GM06990 (cell line): ENCODE measurements around the gene ATP6V0C.

Experiments
- DNase-seq: peaks from one replicate; pipeline ENCODE4 v3.0.0-alpha.2; 2011; ENCODE audit not compliant: insufficient read length; ENCODE audit errors: extremely low read depth
- H3K27me3 ChIP-seq: replicated peaks from 2 replicates; pipeline ENCODE4 v1.6.0; 2011; ENCODE audit warnings: low read length; ENCODE audit not compliant: control insufficient read depth, insufficient read depth
- H3K36me3 ChIP-seq: 2 replicates; pipeline ENCODE4 v1.5.1; 2011; ENCODE audit warnings: low read length; ENCODE audit not compliant: control insufficient read depth, insufficient read depth
- H3K4me3 ChIP-seq: replicated peaks from 2 replicates; pipeline ENCODE4 v1.5.1; 2011; ENCODE audit warnings: low read depth, mild to moderate bottlenecking, control low read depth, low read length
- TF ChIP-seq, protein P1 (sequence below): IDR thresholded peaks from 2 replicates; pipeline ENCODE4 v1.5.1; 2011; ENCODE audit warnings: low read length, control low read depth, mild to moderate bottlenecking, inconsistent platforms; ENCODE audit not compliant: insufficient read depth, poor library complexity, severe bottlenecking

Gene ATP6V0C

GRCh38 chr16:2508722-2509400 lies 4.9 kb upstream of the ATP6V0C start:
- H3K27me3 ChIP-seq: no peaks in the 10 kb centered on the region
- no peaks in the 10 kb centered on the region for H3K36me3 ChIP-seq
- H3K4me3 ChIP-seq: no peak overlapping the region
- no peak for DNase-seq
- TF ChIP-seq, protein P1, sequence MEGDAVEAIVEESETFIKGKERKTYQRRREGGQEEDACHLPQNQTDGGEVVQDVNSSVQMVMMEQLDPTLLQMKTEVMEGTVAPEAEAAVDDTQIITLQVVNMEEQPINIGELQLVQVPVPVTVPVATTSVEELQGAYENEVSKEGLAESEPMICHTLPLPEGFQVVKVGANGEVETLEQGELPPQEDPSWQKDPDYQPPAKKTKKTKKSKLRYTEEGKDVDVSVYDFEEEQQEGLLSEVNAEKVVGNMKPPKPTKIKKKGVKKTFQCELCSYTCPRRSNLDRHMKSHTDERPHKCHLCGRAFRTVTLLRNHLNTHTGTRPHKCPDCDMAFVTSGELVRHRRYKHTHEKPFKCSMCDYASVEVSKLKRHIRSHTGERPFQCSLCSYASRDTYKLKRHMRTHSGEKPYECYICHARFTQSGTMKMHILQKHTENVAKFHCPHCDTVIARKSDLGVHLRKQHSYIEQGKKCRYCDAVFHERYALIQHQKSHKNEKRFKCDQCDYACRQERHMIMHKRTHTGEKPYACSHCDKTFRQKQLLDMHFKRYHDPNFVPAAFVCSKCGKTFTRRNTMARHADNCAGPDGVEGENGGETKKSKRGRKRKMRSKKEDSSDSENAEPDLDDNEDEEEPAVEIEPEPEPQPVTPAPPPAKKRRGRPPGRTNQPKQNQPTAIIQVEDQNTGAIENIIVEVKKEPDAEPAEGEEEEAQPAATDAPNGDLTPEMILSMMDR: no peak

DNA sequence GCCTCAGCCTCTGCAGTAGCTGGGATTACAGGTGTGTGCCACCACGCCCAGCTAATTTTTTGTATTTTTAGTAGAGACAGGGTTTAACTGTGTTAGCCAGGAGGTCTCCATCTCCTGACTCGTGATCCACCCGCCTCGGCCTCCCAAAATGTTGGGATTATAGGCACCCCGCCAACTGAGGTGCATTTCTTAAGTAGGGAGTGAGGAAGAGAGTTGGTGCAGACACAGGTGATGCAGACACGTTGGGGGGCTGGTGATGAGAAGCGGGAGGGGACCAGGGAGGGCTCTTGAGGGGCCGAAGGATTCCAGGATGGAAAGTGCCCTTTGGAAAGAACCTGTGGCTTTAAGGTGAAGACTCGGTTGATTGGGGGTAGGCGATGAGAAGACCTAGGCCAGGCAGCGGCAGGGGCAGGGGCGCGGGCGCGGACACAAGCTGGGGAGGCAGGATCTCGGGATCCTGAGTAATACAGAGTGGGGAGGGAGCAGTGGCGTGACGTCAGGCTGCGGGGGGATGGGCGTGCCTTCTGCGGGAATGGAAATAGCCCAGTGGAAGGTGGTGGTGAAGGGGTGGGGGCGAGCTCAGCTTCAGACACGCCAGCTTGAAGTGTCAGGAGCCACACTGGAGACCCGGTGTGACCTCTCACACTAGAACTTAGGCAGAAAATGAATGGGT lies 2.5 kb upstream of the ATP6V0C start:
- no peaks in the 10 kb centered on the region for H3K27me3 ChIP-seq
- TF ChIP-seq, protein P1: no peak
- peaks cover 2% of the 10 kb centered on the region for H3K36me3 ChIP-seq
- no peak for DNase-seq
- H3K4me3 ChIP-seq: no peak overlapping the region

DNA sequence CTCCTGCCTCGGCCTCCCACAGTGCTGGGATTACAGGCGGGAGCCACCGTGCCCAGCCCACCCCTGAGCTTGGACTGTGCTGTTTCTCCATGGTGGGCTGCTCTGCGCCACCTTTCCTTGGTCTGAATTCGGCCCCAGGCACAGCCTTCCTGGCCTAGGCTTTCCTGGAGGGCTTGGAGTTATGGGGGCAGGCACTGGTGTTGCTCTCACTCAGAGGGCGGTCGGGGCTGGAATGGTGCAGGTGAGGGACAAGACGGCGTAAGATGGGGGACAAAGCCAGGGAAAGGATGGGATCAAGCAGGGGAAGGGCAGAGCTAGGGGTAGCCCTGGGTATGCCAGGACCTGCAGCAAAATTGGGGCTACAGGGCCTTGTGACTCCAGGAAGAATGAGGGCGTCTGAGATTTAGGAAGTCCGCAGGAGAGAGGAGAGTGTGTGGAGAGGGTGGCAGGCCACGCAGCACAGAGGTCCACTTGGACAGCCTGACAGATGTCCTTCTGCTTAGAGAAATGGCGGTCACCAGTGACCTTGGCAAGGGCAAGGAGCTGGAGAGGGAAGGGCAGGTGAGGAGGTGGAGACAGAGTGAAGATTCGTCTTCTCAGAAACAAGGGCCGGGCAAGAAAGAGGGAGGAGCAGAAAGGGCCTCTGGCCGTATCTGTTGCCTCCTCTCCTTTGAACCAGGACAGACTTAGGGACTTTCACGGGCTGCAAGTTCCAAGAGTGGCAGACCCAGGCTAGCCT lies 1.6 kb upstream of the ATP6V0C start:
- H3K4me3 ChIP-seq: no peak overlapping the region
- H3K36me3 ChIP-seq: peaks cover 7% of the 10 kb centered on the region
- no peak for DNase-seq
- no peaks in the 10 kb centered on the region for H3K27me3 ChIP-seq
- TF ChIP-seq, protein P1: no peak

DNA sequence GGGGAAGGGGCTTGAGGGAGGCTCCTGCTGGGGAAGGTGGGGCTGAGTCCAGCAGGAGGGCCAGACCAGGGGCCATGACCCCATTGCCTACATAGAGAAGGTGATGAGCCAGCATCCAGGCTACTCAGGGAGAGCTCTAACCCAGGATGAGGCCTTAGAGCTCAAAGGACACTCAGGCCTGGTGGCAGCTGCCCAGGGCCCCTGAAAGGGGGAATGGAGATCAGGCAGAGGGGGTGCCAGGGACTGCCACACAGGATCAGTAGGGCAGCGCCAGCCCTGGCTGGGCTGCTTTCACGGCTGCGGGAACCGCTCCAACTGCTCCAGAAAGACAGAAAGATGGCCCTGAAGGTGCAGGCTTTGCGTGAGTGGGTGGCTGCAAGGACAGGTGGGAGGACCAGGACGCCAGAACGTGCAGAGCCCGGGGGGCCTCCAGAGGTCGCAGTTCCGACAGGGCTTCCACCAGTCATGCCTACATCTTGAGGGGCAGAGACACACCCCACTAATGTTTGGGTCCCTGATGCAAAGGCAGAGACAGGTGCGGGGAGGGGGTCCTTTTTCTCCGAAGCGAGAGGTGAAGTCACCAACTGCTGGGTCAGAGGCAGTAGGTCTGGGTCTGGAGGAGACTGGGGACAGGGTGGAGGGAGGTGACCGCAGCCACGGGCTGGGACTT lies 882 bp upstream of the ATP6V0C start:
- H3K4me3 ChIP-seq: peak overlapping the region; percentile 39
- DNase-seq: peak; percentile 59
- TF ChIP-seq, protein P1: peak; percentile 11
- no peaks in the 10 kb centered on the region for H3K27me3 ChIP-seq
- peaks cover 7% of the 10 kb centered on the region for H3K36me3 ChIP-seq

DNA sequence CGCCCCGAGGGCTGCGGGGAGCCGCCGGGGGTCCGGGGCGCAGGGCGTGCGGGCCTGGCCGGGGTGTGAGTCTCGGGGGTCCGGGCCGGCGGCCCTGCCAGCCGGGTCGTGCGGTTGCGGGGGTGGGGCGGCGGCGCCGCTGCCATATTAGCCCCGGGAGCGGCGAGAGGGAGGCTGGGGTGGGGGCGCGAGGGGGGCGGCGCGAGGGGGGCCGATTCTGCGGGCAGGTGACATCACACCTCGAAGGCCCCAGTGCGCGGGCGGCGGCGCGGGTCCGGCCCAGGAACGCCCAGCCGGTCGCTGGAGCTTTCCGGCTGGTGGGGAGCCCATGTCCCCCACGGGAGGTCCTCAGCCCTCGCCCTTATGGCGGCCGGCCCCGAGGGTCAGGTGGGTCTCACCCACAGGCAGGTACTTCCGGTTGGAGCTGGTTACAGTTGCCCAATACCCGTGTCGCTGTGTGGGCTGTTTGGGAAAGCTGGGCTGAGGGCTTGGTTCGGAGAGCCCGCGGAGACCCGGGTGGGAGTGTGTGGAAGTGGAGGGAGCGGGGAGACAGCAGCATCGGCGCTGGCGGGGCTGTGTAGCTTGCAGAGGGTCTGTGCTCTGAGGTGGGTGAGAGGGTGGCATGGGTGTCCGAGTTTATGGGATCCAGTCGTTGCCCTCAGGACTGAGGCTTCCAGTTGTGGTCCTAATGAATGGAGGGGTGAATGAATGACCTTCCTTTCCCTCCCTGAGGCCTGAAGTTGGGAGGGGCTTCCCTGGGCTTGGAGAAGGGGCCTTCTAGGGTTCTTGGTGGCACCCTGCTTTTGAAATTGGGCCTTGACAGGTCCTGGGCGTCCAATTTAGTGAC lies 804 bp downstream of the ATP6V0C start:
- Histone ChIP-seq H3K27me3 (no peaks in the 10 kb centered on the region), H3K36me3 (peaks cover 12% of the 10 kb centered on the region), H3K4me3 (peak overlapping the region; percentile 92)
- TF ChIP-seq, protein P1: no peak
- DNase-seq: no peak
